Heart left ventricle (tissue), 13 donors: Measurements from ENCODE around the gene BICD1.

Experiments
- POLR2A ChIP-seq, 2 donors: fragments of 450-650 bp; IDR thresholded peaks; one replicate each; pipeline ENCODE4 v1.6.1; 2017; ENCODE audit warnings: antibody characterized with exemption in 2 of 2, mild to moderate bottlenecking in 2 of 2, moderate library complexity in 2 of 2
- TF ChIP-seq, protein P1 (sequence below), 12 donors: fragments of 200-600 bp; sonication (generic) in 4 of 12; IDR thresholded peaks; one replicate each; pipeline versions ENCODE4 v1.5.0 to v1.8.0; 2018 to 2022; ENCODE audit warnings: antibody characterized with exemption in 12 of 12, mild to moderate bottlenecking in 5 of 12
- donor health status: ischemic (EF 13 %, LVEDD 7.1; RV severe dilation, severe dysfunction).
- donor health status: DM: no; HTN: yes; CAD: no.
- donor health status: DM: no; HTN: no; CAD: no.
- donor health status: ischemic (EF 25% LVEDD 6.9; RV normal size, moderate dysfunction).
- donor health status: ischemic (EF 25% LVEDD 5.7; RV mildly dilated, moderate dysfunction).
- donor health status: ischemic (EF 35%, LVEDD 5.7; RV mildly dilated, moderate dysfunction).
- donor health status: nonischemic (EF 11% LVEDD 7.7; RV severe dilation, severe dysfunction).
- donor health status: DM: yes; HTN: yes; CAD: no.
- donor health status: PGD.
- donor health status: ischemic (EF 29% LVEDD 5.4; RV normal size, mild dysfunction).
- donor health status: nonischemic (EF 23%, LVEDD 6.1; RV moderate dilation, normal function).

DNA sequence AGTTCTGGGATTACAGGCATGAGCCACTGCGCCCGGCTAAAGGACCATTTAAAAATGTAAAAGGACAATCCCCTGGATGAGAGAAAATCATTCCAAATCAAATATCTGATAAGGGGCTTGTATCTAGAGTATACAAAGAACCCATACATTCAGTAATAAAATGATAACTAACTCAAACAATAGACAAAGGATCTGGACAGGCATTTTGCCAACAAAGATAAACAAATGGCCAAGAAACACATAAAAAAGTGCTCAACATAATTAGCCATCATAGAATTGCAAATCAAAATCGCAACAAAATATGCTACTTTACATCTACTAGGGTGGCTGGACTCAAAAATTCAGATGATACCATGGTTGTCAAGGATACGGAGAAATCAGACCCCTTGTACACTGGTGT is 8.5 kb upstream of the BICD1 start:
- TF ChIP-seq, protein P1, sequence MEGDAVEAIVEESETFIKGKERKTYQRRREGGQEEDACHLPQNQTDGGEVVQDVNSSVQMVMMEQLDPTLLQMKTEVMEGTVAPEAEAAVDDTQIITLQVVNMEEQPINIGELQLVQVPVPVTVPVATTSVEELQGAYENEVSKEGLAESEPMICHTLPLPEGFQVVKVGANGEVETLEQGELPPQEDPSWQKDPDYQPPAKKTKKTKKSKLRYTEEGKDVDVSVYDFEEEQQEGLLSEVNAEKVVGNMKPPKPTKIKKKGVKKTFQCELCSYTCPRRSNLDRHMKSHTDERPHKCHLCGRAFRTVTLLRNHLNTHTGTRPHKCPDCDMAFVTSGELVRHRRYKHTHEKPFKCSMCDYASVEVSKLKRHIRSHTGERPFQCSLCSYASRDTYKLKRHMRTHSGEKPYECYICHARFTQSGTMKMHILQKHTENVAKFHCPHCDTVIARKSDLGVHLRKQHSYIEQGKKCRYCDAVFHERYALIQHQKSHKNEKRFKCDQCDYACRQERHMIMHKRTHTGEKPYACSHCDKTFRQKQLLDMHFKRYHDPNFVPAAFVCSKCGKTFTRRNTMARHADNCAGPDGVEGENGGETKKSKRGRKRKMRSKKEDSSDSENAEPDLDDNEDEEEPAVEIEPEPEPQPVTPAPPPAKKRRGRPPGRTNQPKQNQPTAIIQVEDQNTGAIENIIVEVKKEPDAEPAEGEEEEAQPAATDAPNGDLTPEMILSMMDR (IDR thresholded peaks at IDR 0.05) = no peak
- TF ChIP-seq POLR2A (IDR thresholded peaks at IDR 0.05) = no peak
